IMR-90 (cell line): ENCODE data around the gene KCTD11. TPM values are rescaled to one million over a fixed set of nuclear protein-coding genes. Genes with fewer than 3 reads are reported as not detected.

Source experiments
- ATAC-seq: fragments of 200-7000 bp; cut with Tn5 transposase; 2 replicates; pipeline ENCODE4 v1.9.1; 2020; ENCODE audit warnings: low read depth, mild to moderate bottlenecking, moderate library complexity
- BruUV-seq: library from RNA; stranded (reverse); fragments of 400-500 nt; replicated peaks from 2 replicates; lab custom pipeline; 2021; lab: Mats Ljungman, UMichigan
- CTCF ChIA-PET: fragments of 300-600 bp; formaldehyde crosslinking; extraction: SDS; loops from one replicate; lab custom pipeline; 2021; ENCODE audit warnings: antibody characterized with exemption; lab: Yijun Ruan, JAX
- POLR2A ChIA-PET: fragments of 300-600 bp; sonication (Branson Sonifier 250); formaldehyde crosslinking; loops from one replicate; lab custom pipeline; 2022; ENCODE audit warnings: antibody characterized with exemption; ENCODE audit not compliant: unreplicated experiment; lab: Charles Lee
- DNase-seq: peaks from one replicate; pipeline ENCODE4 v3.0.0; 2013
- H2AFZ ChIP-seq: replicated peaks from 2 replicates; pipeline ENCODE3; 2013; ENCODE audit warnings: low read length, mild to moderate bottlenecking; ENCODE audit not compliant: poor library complexity
- H2AK5ac ChIP-seq: 2 replicates; pipeline ENCODE4 v1.6.1; 2013; ENCODE audit warnings: low read depth, low read length, inconsistent platforms
- H2AK9ac ChIP-seq: replicated peaks from 2 replicates; pipeline ENCODE3; 2013; ENCODE audit warnings: mild to moderate bottlenecking, low read depth, low read length, moderate library complexity; ENCODE audit not compliant: poor library complexity
- H2BK120ac ChIP-seq: 2 replicates; pipeline ENCODE4 v1.6.1; 2013; ENCODE audit warnings: low read depth, low read length, inconsistent platforms
- H2BK15ac ChIP-seq: 3 replicates; pipeline ENCODE4 v1.6.1; 2013; ENCODE audit warnings: low read depth, low read length, inconsistent platforms
- H2BK20ac ChIP-seq: 2 replicates; pipeline ENCODE4 v1.6.1; 2013; ENCODE audit warnings: low read depth, mild to moderate bottlenecking, inconsistent platforms, low read length, moderate library complexity
- H2BK5ac ChIP-seq: 2 replicates; pipeline ENCODE4 v1.6.1; 2013; ENCODE audit warnings: mild to moderate bottlenecking, low read depth, low read length, inconsistent platforms; ENCODE audit not compliant: poor library complexity, severe bottlenecking
- H3K14ac ChIP-seq: replicated peaks from 2 replicates; pipeline ENCODE4 v1.6.1; 2013; ENCODE audit warnings: low read depth, low read length, inconsistent platforms
- H3K18ac ChIP-seq: 2 replicates; pipeline ENCODE4 v1.6.1; 2013; ENCODE audit warnings: low read depth, low read length, control low read depth
- H3K23ac ChIP-seq: 2 replicates; pipeline ENCODE4 v1.6.1; 2013; ENCODE audit warnings: low read depth, low read length, inconsistent platforms
- H3K27ac ChIP-seq: 2 replicates; pipeline ENCODE4 v1.5.1; 2013; ENCODE audit warnings: mild to moderate bottlenecking, control low read depth, low read length; ENCODE audit not compliant: insufficient read depth
- H3K27me3 ChIP-seq: 2 replicates; pipeline ENCODE4 v1.6.1; 2013; ENCODE audit warnings: low read length; ENCODE audit not compliant: control insufficient read depth, insufficient read depth
- H3K36me3 ChIP-seq: 2 replicates; pipeline ENCODE4 v1.6.1; 2013; ENCODE audit warnings: low read length, mixed read lengths; ENCODE audit not compliant: control insufficient read depth, insufficient read depth
- H3K4ac ChIP-seq: 2 replicates; pipeline ENCODE4 v1.6.1; 2013; ENCODE audit warnings: low read depth, low read length, inconsistent platforms
- H3K4me1 ChIP-seq: 2 replicates; pipeline ENCODE4 v1.6.1; 2013; ENCODE audit warnings: low read length, mixed read lengths; ENCODE audit not compliant: control insufficient read depth, insufficient read depth
- H3K4me2 ChIP-seq: 2 replicates; pipeline ENCODE4 v1.6.1; 2013; ENCODE audit warnings: low read depth, mild to moderate bottlenecking, control low read depth, low read length, moderate library complexity
- H3K4me3 ChIP-seq: 2 replicates; pipeline ENCODE4 v1.5.1; 2013; ENCODE audit warnings: low read depth, mild to moderate bottlenecking, control low read depth, low read length, moderate library complexity; ENCODE audit not compliant: insufficient read depth
- H3K56ac ChIP-seq: 2 replicates; pipeline ENCODE4 v1.6.1; 2013; ENCODE audit warnings: low read length, inconsistent platforms; ENCODE audit not compliant: insufficient read depth; ENCODE audit errors: extremely low read depth
- H3K79me1 ChIP-seq, 2 experiments: 2 replicates each; pipeline ENCODE4 v1.6.1; 2013; ENCODE audit warnings: low read length in 2 of 2, inconsistent platforms in 1 of 2, low read depth in 1 of 2
- H3K9ac ChIP-seq: 2 replicates; pipeline ENCODE4 v1.6.1; 2013; ENCODE audit warnings: low read depth, low read length, control low read depth
- H3K9me1 ChIP-seq: 2 replicates; pipeline ENCODE4 v1.6.1; 2013; ENCODE audit warnings: low read length, inconsistent platforms; ENCODE audit not compliant: insufficient read depth
- H3K9me3 ChIP-seq: 2 replicates; pipeline ENCODE4 v1.6.1; 2013; ENCODE audit warnings: low read length; ENCODE audit not compliant: control insufficient read depth, insufficient read depth
- H4K20me1 ChIP-seq: 2 replicates; pipeline ENCODE4 v1.6.1; 2013; ENCODE audit warnings: low read length, inconsistent platforms; ENCODE audit not compliant: insufficient read depth
- H4K5ac ChIP-seq: 2 replicates; pipeline ENCODE4 v1.6.1; 2013; ENCODE audit warnings: mild to moderate bottlenecking, low read depth, low read length, control low read depth
- H4K8ac ChIP-seq, 2 experiments: 2 replicates each; pipeline ENCODE4 v1.6.1; 2013; ENCODE audit warnings: low read depth in 2 of 2, low read length in 2 of 2, control low read depth in 1 of 2, inconsistent platforms in 1 of 2
- H4K91ac ChIP-seq: 2 replicates; pipeline ENCODE4 v1.6.1; 2013; ENCODE audit warnings: low read depth, low read length, inconsistent platforms; ENCODE audit not compliant: insufficient read depth
- CEBPB ChIP-seq: IDR thresholded peaks from 2 replicates; pipeline ENCODE4 v1.6.1; 2012; ENCODE audit warnings: low read depth, low read length, improper control_type of control experiment
- CHD1 ChIP-seq: IDR thresholded peaks from 2 replicates; pipeline ENCODE4 v1.6.1; 2012; ENCODE audit warnings: low read depth, low read length, improper control_type of control experiment
- FOS ChIP-seq: fragments of 150-350 bp; IDR thresholded peaks from 2 replicates; pipeline ENCODE4 v1.6.1; 2016; ENCODE audit warnings: low read depth, low read length
- MAFK ChIP-seq: IDR thresholded peaks from 2 replicates; pipeline ENCODE4 v1.6.1; 2012; ENCODE audit warnings: low read depth, low read length, improper control_type of control experiment
- MAZ ChIP-seq: IDR thresholded peaks from 2 replicates; pipeline ENCODE4 v1.6.1; 2012; ENCODE audit warnings: low read depth, mild to moderate bottlenecking, low read length, improper control_type of control experiment, moderate library complexity, borderline replicate concordance
- MXI1 ChIP-seq: IDR thresholded peaks from 2 replicates; pipeline ENCODE4 v1.6.1; 2012; ENCODE audit warnings: low read depth, mild to moderate bottlenecking, low read length, moderate library complexity, borderline replicate concordance
- NFE2L2 ChIP-seq: fragments of 150-350 bp; IDR thresholded peaks from 2 replicates; pipeline ENCODE4 v1.6.1; 2016; ENCODE audit warnings: low read depth, mild to moderate bottlenecking, low read length
- POLR2A ChIP-seq: IDR thresholded peaks from 2 replicates; pipeline ENCODE4 v1.6.1; 2012; ENCODE audit warnings: mild to moderate bottlenecking, low read depth, low read length
- RAD21 ChIP-seq: IDR thresholded peaks from 2 replicates; pipeline ENCODE4 v1.6.1; 2012; ENCODE audit warnings: low read length, improper control_type of control experiment
- RCOR1 ChIP-seq: IDR thresholded peaks from 2 replicates; pipeline ENCODE4 v1.6.1; 2012; ENCODE audit warnings: mild to moderate bottlenecking, low read length, improper control_type of control experiment; ENCODE audit not compliant: insufficient replicate concordance
- RFX5 ChIP-seq: IDR thresholded peaks from 2 replicates; pipeline ENCODE4 v1.8.0; 2012; ENCODE audit warnings: low read depth, mild to moderate bottlenecking, low read length, moderate library complexity
- SMC3 ChIP-seq: fragments of 150-350 bp; IDR thresholded peaks from 2 replicates; pipeline ENCODE4 v1.6.1; 2016; ENCODE audit warnings: low read depth, mild to moderate bottlenecking, antibody characterized with exemption, low read length, moderate library complexity
- WGBS, 2 experiments: methylation state at CpG; one replicate each; pipeline versions ENCODE4 v1.1.5 to v1.1.7; 2013; ENCODE audit warnings: missing lambda C conversion rate in 2 of 2; ENCODE audit not compliant: insufficient read length in 1 of 2; ENCODE audit errors: extremely low coverage in 2 of 2; 5-methylcytosine and 5-hydroxymethylcytosine counted together
- dilution Hi-C: fragments of 300-500 bp; cut with HindIII; formaldehyde crosslinking; loops from one replicate; pipeline ENCODE4 v1.14.3; 2018; ENCODE audit warnings: low sequenced_read_pairs; ENCODE audit not compliant: unreplicated experiment
- in situ Hi-C: fragments of 300-500 bp; cut with MboI; formaldehyde crosslinking; loops from 3 replicates; pipeline ENCODE4 v1.14.3; 2019; ENCODE audit warnings: low sequenced_read_pairs, inconsistent platforms, mixed read lengths
- intact Hi-C: fragments of 100-400 bp; cut with micrococcal nuclease; formaldehyde crosslinking; loops from 2 replicates; pipeline ENCODE4 v1.10.0; 2022
- polyA plus RNA-seq, 3 experiments: library from polyadenylated mRNA; depleted of rRNA; stranded (reverse); fragments of >200 nt; gene quantifications; 2 replicates each; pipeline ENCODE4 v1.2.3, GENCODE V29; 2012; ENCODE audit warnings: low replicate concordance in 1 of 3
- total RNA-seq: library from RNA; depleted of rRNA; stranded (reverse); fragments of >200 nt; gene quantifications from 2 replicates; pipeline ENCODE4 v1.2.3, GENCODE V29; 2012
- TF ChIP-seq, protein P1 (sequence below): fragments of 150-350 bp; IDR thresholded peaks from 2 replicates; pipeline ENCODE4 v1.6.1; 2016; ENCODE audit warnings: low read depth, mild to moderate bottlenecking, low read length, moderate library complexity, borderline replicate concordance
- TF ChIP-seq, protein P2 (sequence below): fragments of 150-350 bp; IDR thresholded peaks from 2 replicates; pipeline ENCODE4 v1.6.1; 2017; ENCODE audit warnings: mild to moderate bottlenecking, antibody characterized with exemption, low read length, low read depth
- TF ChIP-seq, protein P3 (sequence below): conservative IDR thresholded peaks from 2 replicates; pipeline ENCODE4 v1.5.1; 2012; ENCODE audit warnings: mild to moderate bottlenecking, low read depth, low read length, improper control_type of control experiment

KCTD11 gene
- total and polyA plus RNA-seq, 2 of the 4 experiments (the other 2 are of a cell fraction): 10.8 to 16.4 TPM

DNA sequence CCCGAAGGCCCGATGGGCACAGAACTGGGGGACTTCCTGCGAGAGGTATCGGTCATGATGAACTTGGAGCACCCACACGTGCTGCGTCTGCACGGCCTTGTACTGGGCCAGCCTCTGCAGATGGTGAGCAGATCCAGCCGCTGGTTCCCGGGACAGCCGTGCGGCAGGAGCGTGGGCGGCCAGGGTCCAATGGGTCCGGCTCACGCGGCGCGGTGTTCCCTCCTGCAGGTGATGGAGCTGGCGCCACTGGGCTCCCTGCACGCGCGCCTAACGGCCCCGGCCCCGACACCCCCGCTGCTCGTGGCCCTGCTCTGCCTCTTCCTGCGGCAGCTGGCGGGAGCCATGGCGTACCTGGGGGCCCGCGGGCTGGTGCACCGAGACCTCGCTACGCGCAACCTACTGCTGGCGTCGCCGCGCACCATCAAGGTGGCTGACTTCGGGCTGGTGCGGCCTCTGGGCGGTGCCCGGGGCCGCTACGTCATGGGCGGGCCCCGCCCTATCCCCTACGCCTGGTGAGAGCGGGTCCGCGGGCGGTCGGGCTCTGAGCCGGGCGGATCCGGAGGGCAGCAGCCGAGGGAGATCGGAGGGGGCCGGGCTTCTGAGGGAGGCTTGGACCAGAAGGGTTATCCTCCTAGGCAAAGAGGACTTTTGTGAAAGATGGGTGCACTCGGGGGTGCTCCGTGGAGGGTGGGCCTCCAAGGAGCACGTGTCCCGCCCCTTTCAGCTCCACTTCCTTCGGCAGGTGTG is 32.0 kb downstream of the KCTD11 start:
- Histone ChIP-seq H2AK5ac (0 out of 2 replicates have a peak overlapping the region, but pooled peaks have one; percentile 20), H3K4me2 (peak overlapping the region; percentile 61), H4K20me1 (no peaks in the 10 kb centered on the region), H3K9me1 (peaks cover 2% of the 10 kb centered on the region; the same call in 1 of the 2 replicates), H2BK5ac (no peak overlapping the region), H2BK120ac (no peak overlapping the region), H3K27ac (no peak overlapping the region), H4K5ac (no peak overlapping the region), H3K18ac (no peak overlapping the region), H3K9me3 (peaks cover 8% of the 10 kb centered on the region; the same call in 1 of the 2 replicates), H3K4ac (no peak overlapping the region), H4K91ac (no peak overlapping the region), H3K56ac (no peak overlapping the region), H2AK9ac (peak overlapping the region; percentile 33), H4K8ac (no peak overlapping the region; a peak in 1 of 4 replicates), H3K4me3 (peak overlapping the region; percentile 23), H3K14ac (0 out of 2 replicates have a peak overlapping the region, but pooled peaks have one; percentile 5), H3K27me3 (peaks cover 26% of the 10 kb centered on the region), H3K36me3 (peaks cover 10% of the 10 kb centered on the region; the same call in 1 of the 2 replicates), H3K4me1 (peaks cover 7% of the 10 kb centered on the region; the same call in 1 of the 2 replicates), H3K79me1 (no peaks in the 10 kb centered on the region), H3K23ac (no peak overlapping the region; the same call in none of the 2 replicates), H2AFZ (peak overlapping the region; percentile 89), H2BK15ac (no peak overlapping the region), H2BK20ac (no peak overlapping the region), H3K9ac (no peak overlapping the region)
- DNase-seq (peak; percentile 13), ATAC-seq (peak; percentile 84)
- dilution Hi-C loops: no loop called here
- POLR2A ChIA-PET: no interaction called here
- CTCF ChIA-PET: no interaction called here
- no TSS peak for BruUV-seq
- 9% methylated on average over 44 of the region's 65 CpGs; no CpG with 5 or more reads in 1 of the 2 experiments for WGBS, 2 experiments
- in situ Hi-C loops: no loop called here
- TF ChIP-seq RAD21 (no peak), MAFK (no peak), SMC3 (no peak), RCOR1 (no peak), CHD1 (no peak), POLR2A (no peak), CEBPB (no peak), MXI1 (no peak), MAZ (no peak), NFE2L2 (no peak), RFX5 (no peak), FOS (no peak)
- TF ChIP-seq, protein P1, sequence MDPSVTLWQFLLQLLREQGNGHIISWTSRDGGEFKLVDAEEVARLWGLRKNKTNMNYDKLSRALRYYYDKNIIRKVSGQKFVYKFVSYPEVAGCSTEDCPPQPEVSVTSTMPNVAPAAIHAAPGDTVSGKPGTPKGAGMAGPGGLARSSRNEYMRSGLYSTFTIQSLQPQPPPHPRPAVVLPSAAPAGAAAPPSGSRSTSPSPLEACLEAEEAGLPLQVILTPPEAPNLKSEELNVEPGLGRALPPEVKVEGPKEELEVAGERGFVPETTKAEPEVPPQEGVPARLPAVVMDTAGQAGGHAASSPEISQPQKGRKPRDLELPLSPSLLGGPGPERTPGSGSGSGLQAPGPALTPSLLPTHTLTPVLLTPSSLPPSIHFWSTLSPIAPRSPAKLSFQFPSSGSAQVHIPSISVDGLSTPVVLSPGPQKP: no peak
- TF ChIP-seq, protein P2, sequence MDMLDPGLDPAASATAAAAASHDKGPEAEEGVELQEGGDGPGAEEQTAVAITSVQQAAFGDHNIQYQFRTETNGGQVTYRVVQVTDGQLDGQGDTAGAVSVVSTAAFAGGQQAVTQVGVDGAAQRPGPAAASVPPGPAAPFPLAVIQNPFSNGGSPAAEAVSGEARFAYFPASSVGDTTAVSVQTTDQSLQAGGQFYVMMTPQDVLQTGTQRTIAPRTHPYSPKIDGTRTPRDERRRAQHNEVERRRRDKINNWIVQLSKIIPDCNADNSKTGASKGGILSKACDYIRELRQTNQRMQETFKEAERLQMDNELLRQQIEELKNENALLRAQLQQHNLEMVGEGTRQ: no peak
- TF ChIP-seq, protein P3, sequence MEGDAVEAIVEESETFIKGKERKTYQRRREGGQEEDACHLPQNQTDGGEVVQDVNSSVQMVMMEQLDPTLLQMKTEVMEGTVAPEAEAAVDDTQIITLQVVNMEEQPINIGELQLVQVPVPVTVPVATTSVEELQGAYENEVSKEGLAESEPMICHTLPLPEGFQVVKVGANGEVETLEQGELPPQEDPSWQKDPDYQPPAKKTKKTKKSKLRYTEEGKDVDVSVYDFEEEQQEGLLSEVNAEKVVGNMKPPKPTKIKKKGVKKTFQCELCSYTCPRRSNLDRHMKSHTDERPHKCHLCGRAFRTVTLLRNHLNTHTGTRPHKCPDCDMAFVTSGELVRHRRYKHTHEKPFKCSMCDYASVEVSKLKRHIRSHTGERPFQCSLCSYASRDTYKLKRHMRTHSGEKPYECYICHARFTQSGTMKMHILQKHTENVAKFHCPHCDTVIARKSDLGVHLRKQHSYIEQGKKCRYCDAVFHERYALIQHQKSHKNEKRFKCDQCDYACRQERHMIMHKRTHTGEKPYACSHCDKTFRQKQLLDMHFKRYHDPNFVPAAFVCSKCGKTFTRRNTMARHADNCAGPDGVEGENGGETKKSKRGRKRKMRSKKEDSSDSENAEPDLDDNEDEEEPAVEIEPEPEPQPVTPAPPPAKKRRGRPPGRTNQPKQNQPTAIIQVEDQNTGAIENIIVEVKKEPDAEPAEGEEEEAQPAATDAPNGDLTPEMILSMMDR: no peak
- intact Hi-C loops: no loop called here
